Measurements from ENCODE around the gene DERL2. TPM values are rescaled to one million over a fixed set of nuclear protein-coding genes. Genes with fewer than 3 reads are reported as not detected.
"Not testable (repeated sequence)": the region's sequence is repeated elsewhere in the genome, so short reads cannot be mapped to it uniquely, and the experiment has no call there.

The DERL2 gene
- polyA plus RNA-seq, 3 donors = 78.8 to 83.0 (median 82.2) TPM

- no peak for DNase-seq
Observed at GRCh38 chr17:5443728-5444127, 42.2 kb downstream of the DERL2 start.

- no peak for DNase-seq
Observed at GRCh38 chr17:5439446-5439764, 46.6 kb downstream of the DERL2 start.

GRCh38 chr17:5438716-5439445 lies 47.1 kb downstream of the DERL2 start, which contains the start of gene C1QBP:
TSS of gene C1QBP (minus strand) at chr17:5439155. CDS start at chr17:5439073, 82 bp downstream.
- DNase-seq = peak; percentile 92

GRCh38 chr17:5437721-5438317 lies 48.2 kb downstream of the DERL2 start:
- no peak for DNase-seq

GRCh38 chr17:5435781-5436315 lies 50.1 kb downstream of the DERL2 start:
- not testable (repeated sequence) for DNase-seq

GRCh38 chr17:5434984-5435383 lies 51.0 kb downstream of the DERL2 start:
- DNase-seq = no peak

GRCh38 chr17:5431949-5432556 lies 53.9 kb downstream of the DERL2 start:
- no peak for DNase-seq

GRCh38 chr17:5431234-5431633 lies 54.7 kb downstream of the DERL2 start:
- DNase-seq = not testable (repeated sequence)

GRCh38 chr17:5430413-5430999 lies 55.5 kb downstream of the DERL2 start:
- DNase-seq = no peak

GRCh38 chr17:5429191-5429887 lies 56.6 kb downstream of the DERL2 start:
- DNase-seq = no peak

GRCh38 chr17:5425826-5426225 lies 60.2 kb downstream of the DERL2 start:
- no peak for DNase-seq

GRCh38 chr17:5424909-5425308 lies 61.1 kb downstream of the DERL2 start:
- no peak for DNase-seq

GRCh38 chr17:5422505-5422904 lies 63.5 kb downstream of the DERL2 start:
- DNase-seq = no peak

Other genes starting within 250 kb of the DERL2 start
- 10 to 100 TPM; 58.9 to 68.4 (median 59.0) TPM for gene RABEP1, start 203.9 kb downstream of the DERL2 start, polyA plus RNA-seq (ENCODE audit: insufficient read length in 3 of 3)
- 10 to 100 TPM; 65.0 to 80.9 (median 77.2) TPM for gene NUP88, start 66.5 kb downstream of the DERL2 start, polyA plus RNA-seq (ENCODE audit: insufficient read length in 3 of 3)
- gene RPAIN, start 66.0 kb downstream of the DERL2 start, polyA plus RNA-seq (ENCODE audit: insufficient read length in 3 of 3) = 10 to 100 TPM; 63.7 to 91.1 (median 89.8) TPM
- gene C1QBP, start 47.0 kb downstream of the DERL2 start, polyA plus RNA-seq (ENCODE audit: insufficient read length in 3 of 3) = 100 to 1,000 TPM; 135 to 161 (median 156) TPM
- 10 to 100 TPM; 15.9 to 22.4 (median 21.1) TPM for gene DHX33, start 17.2 kb downstream of the DERL2 start, polyA plus RNA-seq (ENCODE audit: insufficient read length in 3 of 3)
- 10 to 100 TPM; 35.1 to 46.6 (median 44.2) TPM for gene MIS12, start 388 bp upstream of the DERL2 start, polyA plus RNA-seq (ENCODE audit: insufficient read length in 3 of 3)
- gene NLRP1, start 98.3 kb upstream of the DERL2 start, polyA plus RNA-seq (ENCODE audit: insufficient read length in 3 of 3) = 10 to 100 TPM; 45.1 to 67.0 (median 51.7) TPM

Data from renal pelvis (tissue), 4 donors.